ENCODE results near the gene PRDM11. TPM values are rescaled to one million over a fixed set of nuclear protein-coding genes. Genes with fewer than 3 reads are reported as not detected.

Gene PRDM11
- total RNA-seq = 15.9 and 20.5 TPM in 2 replicates
- 11.3 and 11.8 TPM in 2 replicates for polyA plus RNA-seq

DNA sequence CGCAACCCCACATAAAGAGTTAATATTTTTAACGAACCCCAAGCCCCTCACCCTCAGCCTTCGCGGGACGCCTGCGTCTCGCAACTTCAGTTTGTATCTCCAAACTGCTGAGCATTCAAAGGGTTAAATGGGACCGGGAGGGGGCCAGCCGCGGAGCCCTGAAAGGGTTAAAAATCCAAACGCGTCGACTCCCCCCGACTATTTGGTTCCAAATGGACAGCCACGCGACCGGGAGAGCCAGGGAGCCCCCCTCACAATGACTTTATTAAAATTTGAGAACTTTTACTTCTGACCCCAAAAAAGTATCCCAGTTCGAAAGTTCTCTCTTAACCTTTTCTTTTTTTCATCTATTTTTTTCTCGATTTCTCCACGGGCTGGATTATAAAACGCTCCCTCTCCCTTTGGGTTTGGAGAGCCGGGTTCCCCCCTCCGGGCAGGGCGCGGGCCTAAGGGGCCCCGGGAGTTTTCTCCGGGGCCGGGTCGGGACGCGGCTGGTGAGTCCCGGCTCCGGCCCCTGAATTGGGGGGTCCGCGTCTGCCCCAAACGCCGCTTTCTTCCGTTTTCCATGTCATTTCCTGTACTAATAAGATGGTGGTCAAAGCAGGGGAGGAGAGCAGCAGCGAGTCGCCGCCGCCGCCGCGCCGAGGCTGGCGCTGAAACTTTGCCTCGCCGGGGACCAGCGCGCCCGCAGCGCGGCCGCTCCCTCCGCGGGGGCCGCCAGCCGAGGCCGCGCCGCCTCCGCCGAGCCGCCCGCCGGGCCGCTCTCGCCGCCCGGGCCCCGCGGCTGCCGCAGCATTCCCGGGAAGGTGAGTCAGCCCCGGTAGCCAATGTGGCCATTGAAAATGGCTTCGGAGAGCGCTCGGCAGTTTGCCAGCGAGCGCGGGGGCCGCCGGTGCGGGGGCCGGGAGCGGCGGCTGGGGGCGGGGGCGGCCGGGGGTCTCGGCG lies at the start of gene PRDM11:
PRDM11 (plus strand) TSS at position 568 of the 945 bp plus-strand sequence. CDS start 35,128 bp downstream, outside the sequence.
- Histone ChIP-seq H3K9me3 (ENCODE audit: low read depth) (no peaks in the 10 kb centered on the region), H3K36me3 (no peaks in the 10 kb centered on the region), H3K4me3 (peak within 1 kb of the TSS; percentile 70), H3K27ac (peak within 1 kb of the TSS; percentile 88), H3K27me3 (peaks cover 34% of the 10 kb centered on the region), H3K4me1 (ENCODE audit: low read depth) (peaks cover 5% of the 10 kb centered on the region)
- TF ChIP-seq, protein P1, sequence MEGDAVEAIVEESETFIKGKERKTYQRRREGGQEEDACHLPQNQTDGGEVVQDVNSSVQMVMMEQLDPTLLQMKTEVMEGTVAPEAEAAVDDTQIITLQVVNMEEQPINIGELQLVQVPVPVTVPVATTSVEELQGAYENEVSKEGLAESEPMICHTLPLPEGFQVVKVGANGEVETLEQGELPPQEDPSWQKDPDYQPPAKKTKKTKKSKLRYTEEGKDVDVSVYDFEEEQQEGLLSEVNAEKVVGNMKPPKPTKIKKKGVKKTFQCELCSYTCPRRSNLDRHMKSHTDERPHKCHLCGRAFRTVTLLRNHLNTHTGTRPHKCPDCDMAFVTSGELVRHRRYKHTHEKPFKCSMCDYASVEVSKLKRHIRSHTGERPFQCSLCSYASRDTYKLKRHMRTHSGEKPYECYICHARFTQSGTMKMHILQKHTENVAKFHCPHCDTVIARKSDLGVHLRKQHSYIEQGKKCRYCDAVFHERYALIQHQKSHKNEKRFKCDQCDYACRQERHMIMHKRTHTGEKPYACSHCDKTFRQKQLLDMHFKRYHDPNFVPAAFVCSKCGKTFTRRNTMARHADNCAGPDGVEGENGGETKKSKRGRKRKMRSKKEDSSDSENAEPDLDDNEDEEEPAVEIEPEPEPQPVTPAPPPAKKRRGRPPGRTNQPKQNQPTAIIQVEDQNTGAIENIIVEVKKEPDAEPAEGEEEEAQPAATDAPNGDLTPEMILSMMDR (IDR thresholded peaks at IDR 0.05; ENCODE audit: low read depth, low read length) = no peak
- peak; percentile 60 to 85 for DNase-seq (ENCODE audit: low read depth in 1 of 2, low spot score in 1 of 2)

DNA sequence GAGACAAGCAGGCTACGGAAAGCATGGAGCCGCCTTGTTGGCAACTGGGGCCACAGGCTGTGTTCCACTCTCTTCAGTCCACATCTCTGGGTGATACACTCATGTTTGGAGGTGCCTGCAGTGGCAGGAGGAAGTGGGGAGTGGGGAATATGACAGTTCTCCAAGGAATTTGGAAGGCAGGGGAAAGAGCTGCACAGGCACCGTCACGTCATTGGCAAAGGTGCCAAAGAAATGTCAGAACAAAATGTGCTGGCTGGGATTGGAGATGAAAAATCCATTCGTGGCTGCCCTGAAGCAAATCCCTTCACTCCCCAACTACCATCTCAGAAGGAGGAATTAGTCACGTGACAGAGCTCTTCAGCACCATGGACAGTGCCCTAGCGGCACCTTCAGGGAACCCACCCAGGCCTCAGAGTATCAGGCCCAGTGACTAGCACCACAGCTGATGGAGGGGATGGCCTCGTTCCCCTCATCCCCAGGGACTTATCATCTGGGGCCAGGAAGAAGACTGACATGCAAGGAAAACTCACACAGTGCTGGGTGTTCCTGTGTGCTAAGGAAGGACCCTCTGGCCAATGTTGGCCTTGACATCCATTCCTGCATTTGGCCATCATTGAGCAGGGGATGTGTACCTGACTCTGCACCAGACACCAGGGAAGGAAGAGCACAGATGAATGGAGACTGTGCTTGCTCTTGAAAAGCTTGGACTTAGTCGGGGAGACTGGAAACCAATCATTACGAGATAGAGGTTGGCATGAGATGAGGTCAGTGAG lies 48.5 kb upstream of the PRDM11 start:
- Histone ChIP-seq H3K9me3 (ENCODE audit: low read depth) (no peaks in the 10 kb centered on the region), H3K27ac (no peak overlapping the region), H3K36me3 (no peaks in the 10 kb centered on the region), H3K4me1 (ENCODE audit: low read depth) (no peaks in the 10 kb centered on the region), H3K4me3 (no peak overlapping the region), H3K27me3 (no peaks in the 10 kb centered on the region)
- TF ChIP-seq, protein P1 (IDR thresholded peaks at IDR 0.05; ENCODE audit: low read depth, low read length) = no peak
- peak; percentile 86 to 93 for DNase-seq (ENCODE audit: low read depth in 1 of 2, low spot score in 1 of 2)

DNA sequence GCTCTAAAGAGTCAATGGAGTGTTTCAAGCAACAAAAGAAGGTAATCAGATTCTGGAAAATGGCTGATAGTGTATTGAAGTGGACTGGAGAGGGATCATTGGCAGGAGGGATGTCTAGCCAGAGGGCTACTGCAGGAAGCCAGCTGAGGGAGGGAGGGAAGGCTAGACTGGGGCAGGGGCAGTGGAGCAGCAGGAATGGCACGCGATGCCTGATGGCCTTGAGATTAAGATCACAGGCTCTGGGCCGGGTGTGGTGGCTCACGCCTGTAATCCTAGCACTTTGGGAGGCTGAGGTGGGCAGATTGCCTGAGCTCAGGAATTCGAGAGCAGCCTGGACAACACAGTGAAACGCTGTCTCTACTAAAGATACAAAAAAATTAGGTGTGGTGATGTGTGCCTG lies 47.5 kb upstream of the PRDM11 start:
- no peak overlapping the region for H3K27ac ChIP-seq
- DNase-seq (ENCODE audit: low read depth in 1 of 2, low spot score in 1 of 2) = no peak
- TF ChIP-seq, protein P1 (IDR thresholded peaks at IDR 0.05; ENCODE audit: low read depth, low read length) = no peak

DNA sequence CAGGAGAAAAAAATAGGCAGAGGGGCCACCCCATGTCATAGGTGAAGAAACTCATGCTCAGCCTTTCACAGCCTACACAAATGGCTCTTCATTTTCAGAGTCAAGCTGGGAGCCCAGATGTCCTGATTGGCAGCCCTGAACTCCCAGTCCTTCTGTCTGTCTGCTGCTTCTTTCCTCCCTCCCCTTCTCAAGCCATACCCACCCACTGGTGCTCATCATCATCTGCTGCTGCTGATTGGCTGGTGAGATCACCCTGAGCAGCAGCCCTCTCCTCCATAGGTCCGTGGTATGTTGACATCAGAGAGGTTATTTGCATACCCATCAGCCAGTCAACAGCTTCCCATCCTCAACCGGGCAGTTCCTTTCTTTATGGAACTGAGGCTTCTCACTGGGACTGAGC lies 46.1 kb upstream of the PRDM11 start:
- H3K27me3 ChIP-seq = no peaks in the 10 kb centered on the region
- no peaks in the 10 kb centered on the region for H3K36me3 ChIP-seq
- TF ChIP-seq, protein P1 (IDR thresholded peaks at IDR 0.05; ENCODE audit: low read depth, low read length) = no peak
- H3K4me3 ChIP-seq = no peak overlapping the region
- DNase-seq (ENCODE audit: low read depth in 1 of 2, low spot score in 1 of 2) = peak in 1 of 2 donors; percentile 57
- no peaks in the 10 kb centered on the region for H3K9me3 ChIP-seq (ENCODE audit: low read depth)
- H3K27ac ChIP-seq = no peak overlapping the region
- H3K4me1 ChIP-seq (ENCODE audit: low read depth) = no peaks in the 10 kb centered on the region

More for the DNA sequence above, 47.5 kb upstream of the PRDM11 start:
- Histone ChIP-seq H3K27me3 (no peaks in the 10 kb centered on the region), H3K9me3 (ENCODE audit: low read depth) (no peaks in the 10 kb centered on the region), H3K36me3 (no peaks in the 10 kb centered on the region), H3K4me3 (no peak overlapping the region), H3K4me1 (ENCODE audit: low read depth) (no peaks in the 10 kb centered on the region)

DNA sequence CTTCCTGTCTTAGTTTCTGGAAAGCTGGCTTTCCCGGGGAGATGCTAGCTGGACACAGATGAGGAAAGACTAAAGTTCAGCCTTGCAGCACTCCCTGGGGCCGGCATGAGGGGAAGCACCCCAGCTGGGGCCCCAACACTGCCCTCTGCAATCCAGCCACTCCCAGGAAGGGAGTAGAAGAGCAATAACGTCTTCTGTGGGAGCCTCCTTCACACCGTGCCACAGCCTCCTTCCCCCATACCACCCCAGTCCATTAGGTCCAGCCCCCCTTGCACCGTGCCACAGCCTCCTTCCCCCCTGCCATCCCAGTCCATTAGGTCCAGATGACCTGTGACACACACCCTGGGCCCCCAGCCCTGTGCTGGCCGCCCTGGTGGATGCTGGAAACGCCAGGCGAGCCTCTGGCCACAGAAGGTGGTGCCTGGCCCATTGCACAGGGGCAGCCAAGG lies 44.1 kb upstream of the PRDM11 start:
- Histone ChIP-seq H3K27me3 (no peaks in the 10 kb centered on the region), H3K4me1 (ENCODE audit: low read depth) (no peaks in the 10 kb centered on the region), H3K9me3 (ENCODE audit: low read depth) (no peaks in the 10 kb centered on the region), H3K36me3 (no peaks in the 10 kb centered on the region), H3K27ac (no peak overlapping the region), H3K4me3 (no peak overlapping the region)
- DNase-seq (ENCODE audit: low read depth in 1 of 2, low spot score in 1 of 2) = peak in 1 of 2 donors; percentile 44
- TF ChIP-seq, protein P1 (IDR thresholded peaks at IDR 0.05; ENCODE audit: low read depth, low read length) = no peak

Measured in cardiac muscle cell (in vitro differentiated cells and primary cell).